GM10847 (cell line): Measurements from ENCODE around the gene HSD17B8.

Experiments used
- POLR2A ChIP-seq: IDR thresholded peaks from 2 replicates; pipeline ENCODE4 v1.6.1; 2011; ENCODE audit not compliant: insufficient read length; ENCODE audit errors: extremely low read depth

HSD17B8 gene

DNA sequence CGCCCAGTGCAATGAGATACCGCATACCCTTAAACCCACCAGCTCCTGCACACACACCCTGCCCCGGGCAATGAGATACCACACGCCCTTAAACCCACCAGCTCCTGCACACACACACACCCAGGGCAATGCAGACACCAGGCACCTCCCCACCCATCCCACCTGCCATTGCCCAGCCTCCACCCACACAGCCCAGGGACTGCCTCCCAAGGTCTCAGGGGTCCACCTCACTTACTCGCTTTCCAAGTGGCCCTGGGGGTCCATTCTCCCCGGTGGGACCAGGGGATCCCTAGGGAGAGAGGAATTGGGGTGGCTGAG lies 36.2 kb upstream of the HSD17B8 start:
- TF ChIP-seq POLR2A = no peak

DNA sequence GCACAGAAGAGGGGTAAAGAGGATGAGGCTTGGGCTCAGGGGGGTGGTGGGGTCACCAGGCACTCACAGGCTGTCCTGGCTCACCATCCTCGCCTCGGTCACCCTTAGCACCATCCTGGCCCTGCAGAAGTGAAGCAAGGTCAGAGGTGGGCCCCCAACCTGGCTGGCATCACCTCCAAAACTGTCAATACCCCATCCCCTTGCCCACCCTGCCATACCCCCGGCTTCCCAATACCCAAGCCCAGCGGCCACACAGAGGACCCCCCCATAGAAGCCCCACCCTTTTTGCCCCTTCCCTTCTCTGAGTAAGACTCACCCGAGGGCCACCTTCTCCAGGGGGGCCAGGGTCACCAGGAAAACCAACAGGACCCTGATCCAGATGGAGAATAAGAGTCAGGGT lies 35.8 kb upstream of the HSD17B8 start:
- TF ChIP-seq POLR2A = no peak

DNA sequence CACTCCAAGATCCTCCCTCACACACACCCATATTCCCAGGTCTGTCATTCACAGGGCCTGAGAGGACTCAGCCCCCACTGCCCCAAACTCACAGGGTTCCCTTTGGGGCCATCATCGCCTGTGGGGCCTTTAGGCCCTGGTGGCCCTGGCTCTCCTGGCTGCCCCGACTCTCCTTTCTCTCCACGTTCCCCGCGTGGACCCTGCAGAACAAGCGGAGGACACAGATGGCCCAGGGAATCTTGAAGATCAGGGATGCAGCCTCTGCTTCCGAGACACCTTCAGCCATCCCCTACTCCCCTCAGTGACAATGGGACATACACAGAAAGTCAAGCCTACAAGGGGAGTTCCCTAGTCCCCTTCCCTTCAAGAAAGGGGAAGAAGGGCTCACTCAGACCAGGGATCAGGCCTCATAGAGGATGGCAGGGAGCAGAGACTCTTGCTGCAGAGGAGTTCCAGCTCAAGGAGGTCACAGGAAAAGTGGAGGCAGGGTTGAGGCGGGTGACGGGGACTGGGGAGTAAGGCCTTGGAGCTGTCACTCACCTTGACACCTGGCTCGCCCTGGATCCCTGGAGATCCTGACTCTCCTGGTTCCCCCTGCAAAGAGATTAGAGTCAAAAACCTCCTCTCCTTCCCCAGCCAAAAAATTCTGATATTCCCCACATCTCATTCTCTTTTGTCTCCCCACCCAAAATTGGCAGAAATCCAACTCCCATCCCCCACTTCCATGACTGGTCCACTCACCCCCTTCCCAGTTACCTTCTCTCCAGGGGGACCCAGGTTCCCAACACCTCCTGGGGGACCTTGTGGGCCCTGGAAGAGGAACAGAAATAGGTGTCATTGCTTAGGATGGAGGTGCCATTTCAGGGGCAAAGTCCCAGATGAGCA lies 34.9 kb upstream of the HSD17B8 start:
- TF ChIP-seq POLR2A = no peak

DNA sequence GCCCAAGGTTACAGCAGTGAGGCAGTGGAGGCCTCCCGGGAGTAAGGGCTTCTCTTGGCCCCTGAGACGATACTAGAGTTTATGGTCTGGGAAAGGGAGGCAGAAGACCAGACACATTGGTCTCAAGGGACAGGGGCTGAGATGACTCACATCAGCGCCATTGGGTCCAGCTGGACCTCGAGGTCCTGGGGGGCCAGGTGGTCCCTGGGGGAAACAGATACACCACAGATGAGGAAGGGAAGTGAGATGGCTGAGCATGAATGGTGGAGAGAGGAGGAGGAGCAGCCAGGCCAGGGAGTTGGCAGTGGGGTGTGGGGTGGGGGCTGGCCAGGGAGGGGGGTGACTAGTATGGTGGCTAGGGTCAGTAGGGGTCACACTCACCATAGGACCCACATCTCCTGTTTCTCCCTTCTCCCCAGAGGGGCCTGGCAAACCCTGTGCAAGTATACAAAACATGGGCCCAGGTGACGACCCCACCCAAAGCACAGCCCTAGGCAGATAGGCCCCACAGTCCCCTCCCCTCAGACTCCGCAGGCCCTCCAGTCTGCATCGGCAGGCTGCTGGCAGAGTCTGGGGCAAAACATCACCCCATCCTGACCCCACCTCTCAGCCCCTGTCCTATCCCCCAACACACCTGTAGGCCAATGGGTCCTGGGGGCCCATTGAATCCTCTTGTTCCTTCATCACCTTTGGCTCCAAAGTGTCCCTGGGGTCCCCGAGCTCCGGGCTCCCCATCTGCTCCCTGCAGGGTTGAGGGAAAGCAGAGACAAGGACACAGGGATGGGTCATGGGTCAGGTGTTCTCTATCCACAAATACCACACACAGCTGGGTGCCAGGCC lies 34.1 kb upstream of the HSD17B8 start:
- no peak for TF ChIP-seq POLR2A

DNA sequence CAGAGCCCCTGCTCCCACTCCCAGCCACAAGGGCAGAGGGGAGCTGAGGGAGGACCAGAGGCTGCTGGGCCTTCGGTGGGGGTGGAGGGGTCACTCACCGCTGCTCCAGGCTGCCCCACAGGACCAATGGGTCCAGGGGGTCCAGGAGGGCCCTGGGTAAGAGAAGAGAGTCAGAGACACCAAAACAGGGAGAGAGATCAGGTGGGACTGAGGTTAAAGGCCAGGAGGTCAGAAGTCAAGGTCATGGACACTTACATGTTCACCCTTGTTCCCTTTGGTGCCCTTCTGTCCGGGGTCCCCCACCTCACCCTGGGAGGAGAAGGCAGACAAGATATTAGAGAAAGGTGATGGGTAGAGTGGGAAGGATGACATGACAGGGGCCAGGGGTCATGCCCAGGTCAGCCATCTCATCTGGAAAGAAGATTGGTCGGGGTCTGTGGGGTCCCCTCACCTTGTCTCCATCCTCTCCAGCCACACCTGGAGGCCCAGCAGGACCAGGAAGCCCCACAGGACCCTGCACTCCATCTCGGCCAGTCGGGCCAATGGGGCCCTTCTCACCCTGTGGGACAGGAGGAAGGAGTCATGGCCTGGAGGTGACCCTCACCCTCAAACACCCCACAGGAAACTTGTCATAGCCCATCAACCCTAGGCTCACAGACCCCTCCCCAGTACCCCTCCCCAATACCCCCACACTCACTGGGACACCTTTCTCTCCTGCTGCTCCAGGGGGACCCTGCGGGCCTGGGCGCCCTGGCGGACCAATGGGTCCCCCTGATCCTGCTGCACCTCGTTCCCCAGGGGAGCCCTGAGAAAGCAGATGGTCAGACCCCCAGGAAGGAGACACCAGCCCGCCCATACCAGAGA lies 33.2 kb upstream of the HSD17B8 start:
- no peak for TF ChIP-seq POLR2A

DNA sequence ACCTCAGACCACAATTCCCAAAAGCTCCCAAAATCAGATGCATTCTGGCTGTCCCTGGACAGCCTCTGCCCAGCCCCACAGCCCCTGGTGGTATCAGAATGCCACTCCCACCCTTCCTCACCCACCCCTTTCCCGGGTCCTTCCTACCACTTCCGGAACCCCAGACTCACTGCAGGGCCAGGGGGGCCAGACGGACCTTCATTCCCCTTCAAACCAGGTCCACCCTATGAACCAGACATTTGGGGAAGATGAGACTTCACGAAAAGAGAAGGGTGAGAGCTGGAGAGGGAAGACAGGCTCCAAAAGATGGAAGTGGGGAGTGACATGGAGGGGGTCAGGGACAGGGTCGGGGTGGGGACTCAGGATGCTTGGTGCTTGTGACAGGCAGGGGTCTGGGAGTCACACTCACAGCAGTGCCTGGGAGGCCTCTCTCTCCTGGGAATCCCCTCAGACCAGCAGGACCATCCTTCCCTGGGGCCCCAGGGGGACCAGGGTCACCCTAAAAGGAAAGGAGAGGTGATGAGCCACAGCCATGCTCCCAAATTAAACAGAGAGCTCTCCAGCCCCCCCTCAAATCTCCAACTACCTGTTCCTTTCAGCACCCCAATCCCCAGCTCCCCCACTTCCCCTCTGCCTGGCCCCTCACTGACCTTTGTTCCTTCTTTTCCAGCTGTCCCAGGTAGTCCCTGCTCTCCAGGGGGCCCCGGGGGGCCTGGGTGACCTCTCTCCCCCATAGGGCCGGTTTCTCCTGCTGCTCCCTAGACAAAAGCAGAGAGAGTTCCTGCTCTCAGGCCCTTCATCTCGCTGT lies 32.4 kb upstream of the HSD17B8 start:
- TF ChIP-seq POLR2A = no peak

DNA sequence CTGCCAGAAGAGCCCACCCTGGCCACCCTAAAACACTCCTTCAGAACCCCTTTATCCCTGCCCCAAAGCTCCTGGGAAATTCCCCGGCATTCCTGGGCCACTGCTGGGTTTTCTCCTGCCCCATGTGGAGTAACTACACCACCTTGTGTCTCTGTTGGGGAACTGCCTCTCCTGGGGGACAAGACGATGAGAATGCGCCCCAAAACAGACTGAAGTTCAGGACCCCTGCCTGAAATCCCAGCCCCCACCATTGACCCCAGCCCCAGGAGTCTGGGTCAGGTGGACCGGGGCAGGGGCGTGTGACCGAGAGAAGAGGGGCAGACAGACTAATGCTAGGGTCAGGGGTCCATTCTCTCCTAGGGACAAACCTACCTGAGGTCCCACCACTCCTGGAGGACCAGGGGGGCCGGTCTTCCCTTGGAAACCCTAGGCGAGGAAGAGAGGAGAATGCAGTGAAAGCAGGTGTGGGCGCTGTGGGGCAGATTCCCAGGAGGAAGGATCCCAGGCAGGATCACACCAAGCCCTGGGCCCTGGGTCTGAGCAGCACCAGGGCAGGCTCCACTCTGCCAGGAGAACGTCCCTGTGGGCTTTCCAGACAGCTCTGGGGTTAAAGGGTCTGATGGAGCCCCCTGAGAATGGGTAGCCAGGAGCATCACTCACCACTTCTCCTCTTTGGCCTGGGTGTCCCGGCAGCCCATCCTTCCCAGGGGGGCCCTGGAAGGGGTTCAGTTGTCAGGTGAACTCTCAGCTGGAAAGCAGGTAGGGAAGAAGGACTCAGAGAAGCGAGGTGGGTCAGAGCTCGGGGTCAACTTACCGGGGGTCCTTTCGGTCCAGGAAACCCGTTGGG lies 31.5 kb upstream of the HSD17B8 start:
- no peak for TF ChIP-seq POLR2A

DNA sequence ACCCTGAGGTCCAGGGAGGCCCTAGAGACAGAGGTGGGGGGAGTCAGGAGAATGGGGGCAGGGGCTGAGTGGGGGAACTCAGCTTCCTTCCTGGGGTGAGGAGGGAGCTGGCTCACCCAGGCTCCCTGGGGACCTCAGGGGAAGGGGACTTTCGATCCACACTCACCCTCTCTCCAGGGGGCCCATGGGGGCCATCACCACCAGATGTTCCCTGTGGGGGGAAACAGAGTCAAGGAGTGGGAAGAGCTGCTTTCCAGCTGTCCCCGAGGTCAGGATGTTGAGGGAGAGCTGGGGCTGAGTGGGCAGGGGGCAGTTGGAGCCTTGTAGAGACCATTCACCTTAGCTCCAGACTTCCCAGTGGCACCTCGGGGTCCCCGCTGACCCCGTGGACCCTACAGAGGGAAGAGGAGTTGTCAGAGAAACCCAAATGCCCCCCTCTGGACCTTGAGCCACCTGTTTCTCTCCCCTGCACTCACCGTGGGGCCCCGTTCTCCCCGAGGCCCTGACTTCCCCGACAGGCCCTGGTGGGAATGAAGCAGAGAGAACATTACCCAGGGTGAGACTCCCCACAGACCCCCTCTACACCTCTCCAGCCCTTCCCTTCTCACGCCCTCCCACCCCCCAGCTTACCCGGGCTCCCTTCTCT lies 30.8 kb upstream of the HSD17B8 start:
- TF ChIP-seq POLR2A = no peak

DNA sequence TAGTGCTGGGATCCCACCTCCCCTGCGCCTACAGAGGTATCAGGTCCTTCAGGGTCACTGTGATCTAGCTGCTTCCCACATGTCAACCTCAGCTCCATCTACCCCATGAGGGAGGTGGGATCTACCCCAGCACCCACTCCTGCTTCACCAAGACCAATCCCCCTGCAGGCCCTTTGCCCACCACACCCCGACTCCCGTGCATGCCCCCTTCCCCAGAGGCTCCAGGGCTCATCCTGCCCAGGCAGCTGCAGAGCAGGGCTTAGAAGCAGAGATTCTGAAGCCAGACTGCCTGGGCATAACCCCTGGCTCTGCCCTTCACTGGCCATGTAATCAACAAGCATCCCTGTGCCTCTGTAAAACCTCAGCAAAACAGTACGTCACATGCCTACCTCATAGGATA lies 29.7 kb upstream of the HSD17B8 start:
- TF ChIP-seq POLR2A = no peak

DNA sequence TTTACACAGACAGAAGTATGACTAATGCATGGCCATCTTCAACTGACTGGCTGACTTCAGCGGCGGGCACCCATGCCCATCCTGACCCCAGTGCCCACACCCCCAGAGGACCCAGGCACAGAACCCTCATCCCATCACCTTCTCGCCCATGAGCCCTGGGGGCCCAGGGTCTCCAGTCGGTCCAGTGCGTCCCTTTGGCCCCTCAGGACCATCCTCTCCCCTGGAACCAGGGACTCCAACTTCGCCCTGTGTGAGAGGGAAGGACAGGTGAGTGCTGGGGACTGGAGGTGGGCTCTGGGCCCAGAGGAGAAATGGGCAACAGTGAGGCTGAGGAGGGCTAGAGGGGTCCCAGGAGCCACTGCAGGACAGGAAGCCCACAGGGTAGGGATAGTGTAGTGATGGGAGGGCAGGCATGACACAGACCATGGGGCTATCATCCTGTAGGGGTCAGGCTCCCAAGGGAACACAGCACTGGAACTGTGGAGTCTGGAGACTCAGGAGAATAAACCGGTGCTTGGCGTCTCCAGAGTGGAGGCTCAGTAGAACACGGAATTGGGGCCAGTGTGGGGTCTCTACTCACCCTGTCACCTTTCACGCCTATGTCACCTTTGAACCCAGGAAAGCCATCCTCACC lies 28.9 kb upstream of the HSD17B8 start:
- no peak for TF ChIP-seq POLR2A

DNA sequence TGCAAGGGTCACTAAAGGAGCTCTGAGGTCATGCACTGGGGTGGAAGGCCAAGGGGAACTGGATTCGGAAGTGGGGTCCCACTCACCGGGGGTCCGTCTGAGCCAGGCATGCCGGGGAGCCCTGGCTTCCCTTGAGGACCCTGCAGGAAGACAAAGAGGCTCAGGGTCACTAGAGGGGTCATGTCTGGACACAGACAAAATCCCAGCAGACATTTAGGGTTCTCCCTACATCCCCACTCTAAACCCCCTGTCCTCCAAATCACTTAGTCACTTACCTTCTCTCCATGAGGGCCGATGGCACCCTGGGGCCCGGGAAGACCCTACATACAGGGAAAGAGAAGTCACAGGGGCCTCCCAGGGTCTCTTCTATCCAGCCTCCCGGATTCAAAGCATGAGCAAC lies 27.5 kb upstream of the HSD17B8 start:
- no peak for TF ChIP-seq POLR2A

DNA sequence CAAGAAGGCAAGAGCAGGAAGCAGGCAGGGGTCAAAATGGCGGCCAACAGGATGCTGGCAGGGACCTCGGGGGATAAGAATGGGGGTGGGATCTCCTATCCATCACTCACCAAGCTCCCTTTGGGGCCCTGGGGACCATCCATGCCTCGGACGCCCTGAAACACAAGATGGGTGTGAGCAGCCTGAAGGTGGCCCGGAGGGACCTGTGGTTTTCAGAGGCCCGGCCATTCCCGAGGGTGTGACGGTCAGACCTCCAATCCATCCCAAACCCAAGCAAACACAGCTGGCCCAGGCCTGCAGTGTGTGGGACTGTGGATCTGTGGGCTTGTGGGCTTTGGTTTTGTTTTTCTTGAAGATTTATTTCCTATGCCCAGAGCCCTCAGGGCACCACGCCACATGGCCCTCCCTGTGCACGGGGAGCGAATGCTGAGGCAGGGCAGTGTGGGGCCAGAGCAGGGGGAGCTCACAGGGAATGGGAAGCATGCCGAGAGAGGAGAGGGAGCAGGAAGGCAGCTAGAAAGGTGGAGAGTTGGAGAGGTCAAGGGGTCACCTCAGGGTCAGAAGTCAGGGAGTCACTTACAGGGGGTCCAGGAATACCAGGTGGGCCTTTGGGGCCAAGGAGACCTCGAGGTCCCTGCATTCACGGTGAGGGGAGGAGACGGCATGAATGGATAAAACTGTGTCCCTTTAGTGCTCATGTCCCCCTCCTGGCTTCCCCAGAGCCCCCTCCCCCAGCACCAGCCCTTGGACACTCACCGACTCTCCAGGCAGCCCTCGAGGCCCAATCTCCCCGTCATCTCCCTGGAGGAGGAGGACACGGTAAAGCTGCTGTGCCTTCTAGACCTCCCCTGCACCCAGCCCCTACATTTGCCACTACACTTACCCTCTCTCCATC lies 26.7 kb upstream of the HSD17B8 start:
- no peak for TF ChIP-seq POLR2A
